Activated CD8-positive, alpha-beta memory T cell treated with anti-CD3 and anti-CD28 coated beads for 48 hours (primary cell): ENCODE results near the gene CLVS2.

Experiments used
- DNase-seq, 3 experiments: peaks; one replicate each; pipeline ENCODE4 v3.0.0-alpha.2; 2020; ENCODE audit warnings: low read depth in 2 of 3, low spot score in 2 of 3

CLVS2 gene

GRCh38 chr6:122995921-122996793, at the start of gene CLVS2:
CLVS2 (plus strand) TSS chr6:122996235; CDS start chr6:122997778, 1,543 bp downstream.
- DNase-seq: no peak

GRCh38 chr6:122947355-122947754, 48.7 kb upstream of the CLVS2 start:
- DNase-seq: no peak

- no peak for DNase-seq
Observed at GRCh38 chr6:122953766-122954165, 42.3 kb upstream of the CLVS2 start.

GRCh38 chr6:122956376-122956775, 39.7 kb upstream of the CLVS2 start:
- DNase-seq: no peak

- DNase-seq: no peak
Observed at GRCh38 chr6:122962000-122962624, 33.9 kb upstream of the CLVS2 start.

- DNase-seq: no peak
Observed at GRCh38 chr6:122969999-122970533, 26.0 kb upstream of the CLVS2 start.

- DNase-seq: no peak
Observed at GRCh38 chr6:122977180-122977579, 18.9 kb upstream of the CLVS2 start.

GRCh38 chr6:122984393-122984792, 11.6 kb upstream of the CLVS2 start:
- no peak for DNase-seq

- no peak for DNase-seq
Observed at GRCh38 chr6:122994256-122994655, 1.8 kb upstream of the CLVS2 start.

- DNase-seq: no peak
Observed at GRCh38 chr6:122996794-122997505, 915 bp downstream of the CLVS2 start.

- DNase-seq: no peak
Observed at GRCh38 chr6:122997541-122998150, 1.6 kb downstream of the CLVS2 start.

GRCh38 chr6:122998403-122998975, 2.5 kb downstream of the CLVS2 start:
- DNase-seq: no peak

- no peak for DNase-seq
Observed at GRCh38 chr6:123000244-123000770, 4.3 kb downstream of the CLVS2 start.

GRCh38 chr6:123001540-123001939, 5.5 kb downstream of the CLVS2 start:
- DNase-seq: no peak

- no peak for DNase-seq
Observed at GRCh38 chr6:123007885-123008284, 11.8 kb downstream of the CLVS2 start.

- DNase-seq: no peak
Observed at GRCh38 chr6:123009059-123009458, 13.0 kb downstream of the CLVS2 start.

GRCh38 chr6:123014835-123015234, 18.8 kb downstream of the CLVS2 start:
- DNase-seq: no peak

- no peak for DNase-seq
Observed at GRCh38 chr6:123016431-123017103, 20.5 kb downstream of the CLVS2 start.

- DNase-seq: no peak
Observed at GRCh38 chr6:123017104-123017682, 21.2 kb downstream of the CLVS2 start.

GRCh38 chr6:123022975-123023374, 26.9 kb downstream of the CLVS2 start:
- no peak for DNase-seq
